Measurements from ENCODE around the gene CDC45.
"Not testable (repeated sequence)": the region's sequence is repeated elsewhere in the genome, so short reads cannot be mapped to it uniquely, and the experiment has no call there.

CDC45 gene

DNA sequence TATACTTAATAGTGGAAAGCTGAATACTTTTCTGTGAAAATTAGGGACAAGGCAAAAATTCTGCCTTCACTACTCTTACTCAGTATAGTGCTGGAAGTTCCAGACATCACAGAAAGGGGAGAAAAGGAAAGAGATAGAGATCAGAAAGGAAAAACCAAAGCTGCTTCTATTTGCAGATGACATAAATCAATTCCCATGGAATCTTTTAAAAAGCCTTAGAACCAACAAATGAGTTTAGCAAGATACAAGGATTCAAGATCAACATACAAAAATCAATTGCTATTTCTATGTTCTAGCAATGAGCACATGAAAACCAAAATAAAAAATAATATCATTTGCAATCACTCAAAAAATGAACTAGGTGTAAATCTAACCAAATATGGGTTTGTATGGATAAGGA, 60.7 kb downstream of the CDC45 start:
- no peak for DNase-seq (ENCODE audit: low spot score)
- in situ Hi-C loops (cut with MboI; ENCODE audit: low sequenced_read_pairs, unreplicated experiment) = no loop called here
- TF ChIP-seq, protein P1, sequence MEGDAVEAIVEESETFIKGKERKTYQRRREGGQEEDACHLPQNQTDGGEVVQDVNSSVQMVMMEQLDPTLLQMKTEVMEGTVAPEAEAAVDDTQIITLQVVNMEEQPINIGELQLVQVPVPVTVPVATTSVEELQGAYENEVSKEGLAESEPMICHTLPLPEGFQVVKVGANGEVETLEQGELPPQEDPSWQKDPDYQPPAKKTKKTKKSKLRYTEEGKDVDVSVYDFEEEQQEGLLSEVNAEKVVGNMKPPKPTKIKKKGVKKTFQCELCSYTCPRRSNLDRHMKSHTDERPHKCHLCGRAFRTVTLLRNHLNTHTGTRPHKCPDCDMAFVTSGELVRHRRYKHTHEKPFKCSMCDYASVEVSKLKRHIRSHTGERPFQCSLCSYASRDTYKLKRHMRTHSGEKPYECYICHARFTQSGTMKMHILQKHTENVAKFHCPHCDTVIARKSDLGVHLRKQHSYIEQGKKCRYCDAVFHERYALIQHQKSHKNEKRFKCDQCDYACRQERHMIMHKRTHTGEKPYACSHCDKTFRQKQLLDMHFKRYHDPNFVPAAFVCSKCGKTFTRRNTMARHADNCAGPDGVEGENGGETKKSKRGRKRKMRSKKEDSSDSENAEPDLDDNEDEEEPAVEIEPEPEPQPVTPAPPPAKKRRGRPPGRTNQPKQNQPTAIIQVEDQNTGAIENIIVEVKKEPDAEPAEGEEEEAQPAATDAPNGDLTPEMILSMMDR (IDR thresholded peaks at IDR 0.05; ENCODE audit: borderline replicate concordance, control extremely low read depth, extremely low read depth, insufficient read depth, missing control alignments) = no peak

DNA sequence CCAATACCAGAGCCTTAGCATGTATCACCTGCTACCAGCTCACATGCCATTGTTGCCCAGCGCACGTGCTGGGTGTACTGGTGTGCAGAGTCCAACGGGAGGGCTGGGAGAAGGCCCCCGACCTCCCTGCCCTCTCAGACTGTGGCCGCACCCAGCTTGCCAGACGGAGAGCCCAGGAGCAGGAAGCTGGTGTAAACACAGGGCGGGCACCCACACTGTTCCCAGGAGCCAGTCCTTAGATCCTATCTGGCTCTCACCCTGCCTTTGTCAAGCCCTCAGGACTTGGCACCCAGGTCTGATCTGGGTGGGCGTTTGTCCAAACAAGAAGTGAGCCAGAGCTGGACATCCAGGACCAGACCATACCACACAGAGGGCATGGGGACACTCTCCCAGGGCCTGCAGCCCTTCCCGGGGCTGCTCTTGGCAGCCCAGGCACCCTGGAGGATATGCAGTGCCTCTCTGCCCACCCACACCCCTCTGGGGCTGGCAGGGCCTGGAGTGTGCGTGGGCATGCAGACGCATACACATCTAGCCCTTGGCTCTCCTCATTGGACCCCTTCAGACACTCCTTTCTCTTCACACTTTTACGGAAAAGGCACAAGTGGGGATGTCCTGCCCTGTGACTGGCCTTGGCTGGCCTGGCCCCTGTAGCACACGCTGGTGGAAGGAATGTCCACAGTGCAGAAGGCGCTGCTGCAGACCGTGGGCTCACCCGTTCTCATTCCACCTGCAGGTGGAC, 64.4 kb downstream of the CDC45 start:
- TF ChIP-seq, protein P1 (IDR thresholded peaks at IDR 0.05; ENCODE audit: borderline replicate concordance, control extremely low read depth, extremely low read depth, insufficient read depth, missing control alignments) = no peak
- in situ Hi-C loops (cut with MboI; ENCODE audit: low sequenced_read_pairs, unreplicated experiment) = no loop called here
- no peak for DNase-seq (ENCODE audit: low spot score)

DNA sequence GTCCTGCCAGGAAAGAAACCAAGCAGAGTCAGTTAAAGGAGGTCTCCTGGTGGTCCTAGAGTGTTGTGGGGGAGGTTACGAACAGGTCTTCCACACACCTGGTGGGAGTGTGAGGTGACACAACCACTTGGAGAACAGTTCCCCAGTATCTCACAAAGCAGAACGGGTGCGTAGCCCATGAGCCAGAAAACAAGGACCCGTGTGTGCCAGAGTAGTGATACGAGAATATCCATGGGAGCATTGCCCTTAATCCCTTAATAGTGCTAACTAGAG, 66.2 kb downstream of the CDC45 start:
- in situ Hi-C loops (cut with MboI; ENCODE audit: low sequenced_read_pairs, unreplicated experiment) = no loop called here
- TF ChIP-seq, protein P1 (IDR thresholded peaks at IDR 0.05; ENCODE audit: borderline replicate concordance, control extremely low read depth, extremely low read depth, insufficient read depth, missing control alignments) = no peak
- DNase-seq (ENCODE audit: low spot score) = no peak

DNA sequence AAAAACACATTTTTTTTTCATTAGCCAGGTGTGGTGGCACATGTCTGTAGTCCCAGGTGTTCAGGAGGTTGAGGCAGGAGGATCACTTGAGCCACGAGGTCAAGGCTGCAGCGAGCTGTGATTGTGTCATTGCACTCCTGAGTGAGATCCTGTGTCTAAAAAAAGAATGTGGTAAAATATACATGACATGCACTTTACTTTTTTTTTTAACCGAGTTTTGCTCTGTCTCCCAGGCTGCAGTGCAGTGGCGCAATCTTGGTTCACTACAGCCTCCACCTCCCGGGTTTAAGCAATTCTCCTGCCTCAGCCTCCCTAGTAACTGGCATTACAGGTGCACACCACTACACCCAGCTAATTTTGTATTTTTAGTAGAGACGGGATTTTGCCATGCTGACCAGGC, 67.0 kb downstream of the CDC45 start:
- in situ Hi-C loops (cut with MboI; ENCODE audit: low sequenced_read_pairs, unreplicated experiment) = no loop called here
- TF ChIP-seq, protein P1 (IDR thresholded peaks at IDR 0.05; ENCODE audit: borderline replicate concordance, control extremely low read depth, extremely low read depth, insufficient read depth, missing control alignments) = no peak
- DNase-seq (ENCODE audit: low spot score) = no peak

DNA sequence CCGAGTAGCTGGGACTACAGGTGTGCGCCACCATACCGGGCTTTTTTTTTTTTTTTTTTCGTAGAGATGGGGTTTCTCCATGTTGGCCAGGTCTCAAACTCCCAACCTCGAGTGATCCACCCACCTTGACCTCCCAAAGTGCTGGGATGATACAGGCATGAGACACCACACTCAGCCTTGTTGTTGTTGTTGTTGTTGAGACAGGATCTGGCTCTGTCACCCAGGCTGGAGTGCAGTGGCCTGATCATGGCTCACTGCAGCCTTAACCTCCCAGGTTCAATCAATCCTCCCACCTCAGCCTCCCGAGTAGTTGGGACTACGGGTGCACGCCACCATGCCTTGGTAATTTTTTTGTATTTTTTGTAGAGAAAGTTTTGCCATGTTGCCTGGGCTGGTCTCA, 67.9 kb downstream of the CDC45 start:
- TF ChIP-seq, protein P1 (IDR thresholded peaks at IDR 0.05; ENCODE audit: borderline replicate concordance, control extremely low read depth, extremely low read depth, insufficient read depth, missing control alignments) = no peak
- DNase-seq (ENCODE audit: low spot score) = no peak
- in situ Hi-C loops (cut with MboI; ENCODE audit: low sequenced_read_pairs, unreplicated experiment) = no loop called here

DNA sequence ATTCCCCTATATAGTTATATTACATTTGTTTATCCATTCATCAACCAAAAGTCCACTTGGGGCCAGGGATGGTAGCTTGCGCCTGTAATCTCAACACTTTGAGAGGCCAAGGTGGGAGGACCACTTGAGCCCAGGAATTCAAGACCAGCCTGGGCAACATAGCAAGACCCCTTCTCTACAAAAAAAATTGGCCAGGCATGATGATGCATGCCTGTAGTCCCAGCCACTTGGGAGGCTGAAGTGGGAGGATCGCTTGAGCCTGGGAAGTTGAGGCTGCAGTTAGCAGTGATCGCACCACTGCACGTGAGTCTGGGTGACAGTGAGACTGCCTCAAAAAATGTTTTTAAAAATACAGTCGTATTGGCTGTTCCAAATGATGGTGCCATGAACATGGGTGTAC, 68.7 kb downstream of the CDC45 start:
- in situ Hi-C loops (cut with MboI; ENCODE audit: low sequenced_read_pairs, unreplicated experiment); DNase-seq (ENCODE audit: low spot score): not testable (repeated sequence)

DNA sequence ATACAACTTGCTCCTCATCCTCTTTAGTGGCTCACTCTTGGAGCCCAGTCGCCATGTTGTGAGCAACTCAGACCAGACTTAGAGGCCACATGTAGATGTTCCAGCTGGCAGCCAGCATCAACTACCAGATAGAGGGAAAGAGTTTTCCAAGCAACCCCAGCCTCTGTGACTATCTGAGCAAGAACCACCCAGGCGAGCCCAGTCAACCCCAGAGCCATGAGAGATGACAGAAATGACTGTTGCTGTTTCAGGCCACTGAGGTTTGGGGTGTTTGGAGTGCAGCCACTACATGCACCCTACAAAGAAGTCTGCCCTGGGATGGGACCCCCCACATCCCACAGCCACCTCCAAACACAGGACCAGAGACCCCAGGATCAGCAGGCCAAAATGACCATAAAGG, 69.2 kb downstream of the CDC45 start:
- in situ Hi-C loops (cut with MboI; ENCODE audit: low sequenced_read_pairs, unreplicated experiment) = no loop called here
- DNase-seq (ENCODE audit: low spot score) = no peak
- TF ChIP-seq, protein P1 (IDR thresholded peaks at IDR 0.05; ENCODE audit: borderline replicate concordance, control extremely low read depth, extremely low read depth, insufficient read depth, missing control alignments) = no peak

Measured in GM13976 (cell line).